Measurements from ENCODE around the gene ZCCHC2.

ZCCHC2 gene

DNA sequence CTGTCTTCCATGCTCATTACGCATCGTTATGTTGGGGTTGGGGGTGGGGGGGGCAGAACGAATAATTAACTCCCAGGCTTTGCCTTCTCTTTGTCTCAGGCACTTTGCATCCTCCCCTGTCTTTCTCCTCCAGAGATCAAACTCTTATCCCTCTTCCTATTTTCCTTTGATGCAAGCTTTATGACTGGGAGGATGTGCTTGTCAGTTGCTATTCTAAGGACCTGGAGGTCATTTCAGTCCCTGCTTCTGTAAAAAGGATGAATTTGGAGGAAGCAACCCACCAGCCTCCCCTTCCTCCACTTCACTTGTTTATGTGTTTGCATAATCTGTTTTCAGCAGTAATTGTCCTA is 87.5 kb downstream of the ZCCHC2 start:
- DNase-seq (ENCODE audit: low spot score) = no peak

DNA sequence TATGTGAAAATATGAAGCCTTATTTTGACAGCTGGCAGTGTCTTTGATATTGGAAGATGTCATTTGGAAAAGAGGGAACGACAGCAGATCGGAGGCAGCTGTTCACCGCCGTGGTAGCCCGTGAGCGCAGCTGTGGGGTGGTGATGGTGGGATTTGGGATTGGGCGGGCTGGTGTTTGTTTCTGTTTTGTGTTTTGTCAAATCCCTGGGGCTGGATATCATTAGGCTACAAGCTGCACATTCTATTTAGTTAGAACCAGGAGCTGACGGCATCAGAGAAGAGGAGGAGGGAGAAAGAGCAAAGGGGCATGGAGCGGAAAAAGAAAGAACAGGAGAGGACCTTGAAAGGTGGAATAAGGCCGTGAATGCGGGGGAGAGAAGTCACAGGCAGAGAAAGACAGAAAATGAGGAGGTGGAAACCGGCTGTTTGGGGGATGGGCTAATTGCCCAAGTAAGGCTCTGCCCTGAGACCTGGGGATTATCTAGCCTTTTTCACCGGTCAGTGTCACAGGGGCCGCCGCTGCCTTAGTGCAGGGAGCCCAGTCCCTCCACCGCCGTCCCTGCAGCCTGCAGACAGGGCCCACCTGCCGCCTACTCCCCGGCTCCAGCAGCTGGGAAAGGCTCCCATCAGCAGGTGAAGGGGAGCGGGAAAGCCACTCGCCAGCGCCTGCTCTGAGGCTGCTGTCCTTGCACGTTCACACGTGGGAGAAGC is 88.0 kb downstream of the ZCCHC2 start:
- no peak for DNase-seq (ENCODE audit: low spot score)

DNA sequence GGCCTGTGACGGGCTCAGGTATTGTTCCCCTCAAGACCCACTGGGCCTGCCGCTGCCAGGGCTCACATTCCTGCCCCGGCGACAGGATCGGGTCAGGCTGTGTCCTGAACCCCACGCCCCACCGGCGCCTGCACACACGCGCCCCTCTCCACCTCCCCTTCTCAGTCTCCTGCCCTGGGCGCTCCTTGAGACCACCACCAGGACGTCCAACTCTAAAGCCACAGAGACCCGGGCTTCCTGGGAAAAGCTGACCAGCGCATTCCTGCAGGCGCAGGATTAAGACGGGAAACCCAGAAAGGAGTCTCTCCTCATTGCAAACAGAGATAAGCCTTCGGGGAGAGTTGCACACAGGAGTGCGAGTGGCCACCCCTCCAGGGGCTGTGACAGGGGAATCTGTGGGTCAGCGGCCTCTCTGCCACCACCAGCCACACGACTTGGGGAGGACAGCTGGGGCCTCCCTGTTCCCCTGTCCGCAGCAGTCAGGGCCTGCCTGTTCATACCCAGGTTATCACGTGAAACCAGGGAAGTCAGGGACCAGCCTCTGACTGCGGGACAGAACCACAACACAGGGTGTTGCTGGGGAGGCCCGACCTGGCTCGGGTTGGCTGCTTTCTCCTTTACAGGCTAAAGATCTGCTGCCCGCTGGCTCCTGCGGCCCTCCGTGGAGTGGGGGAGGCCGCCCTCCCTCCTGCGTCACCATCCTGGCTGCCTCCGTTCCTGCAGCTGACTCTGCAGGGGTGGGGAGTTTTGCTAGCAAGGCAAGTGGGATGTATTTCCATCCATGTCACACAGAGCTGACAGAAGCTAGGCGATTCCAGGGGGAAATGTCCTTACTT is 88.8 kb downstream of the ZCCHC2 start:
- DNase-seq (ENCODE audit: low spot score) = no peak

DNA sequence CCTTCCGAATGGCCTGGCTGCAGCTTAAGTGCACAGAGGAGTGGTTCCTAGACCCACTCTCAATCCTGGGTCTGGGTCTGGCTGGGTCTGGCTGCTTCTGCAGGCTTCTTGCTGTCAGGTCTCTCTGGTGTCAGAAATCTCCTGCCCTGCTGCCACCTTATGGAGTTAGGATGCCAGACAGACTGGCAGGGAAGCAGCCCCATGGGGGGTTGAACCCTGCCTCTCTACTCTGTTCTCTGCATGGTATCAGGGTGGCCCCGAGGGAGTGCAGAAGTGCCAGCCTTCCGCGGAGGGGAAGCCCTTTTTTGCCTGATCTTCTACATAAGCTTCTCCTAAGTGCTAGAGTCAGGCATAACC is 89.4 kb downstream of the ZCCHC2 start:
- no peak for DNase-seq (ENCODE audit: low spot score)

DNA sequence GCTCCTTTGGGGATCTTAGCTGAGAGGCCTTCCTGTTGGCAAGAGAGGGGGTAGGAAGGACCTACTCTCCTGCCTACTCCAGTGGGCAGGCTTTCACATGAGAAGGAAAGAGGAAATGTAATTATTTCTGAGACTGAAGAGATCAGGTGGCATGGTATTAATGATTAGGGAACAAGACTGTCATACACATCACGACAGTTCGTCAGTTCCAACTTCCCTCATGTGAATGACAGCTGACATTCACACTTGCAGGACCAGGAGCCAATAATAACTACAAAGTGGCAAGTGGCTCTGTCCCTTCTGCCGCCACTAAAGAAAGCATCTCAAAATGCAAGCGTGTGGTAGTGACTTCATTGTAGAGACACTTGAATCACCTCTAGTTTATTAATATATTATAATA is 90.0 kb downstream of the ZCCHC2 start:
- no peak for DNase-seq (ENCODE audit: low spot score)

DNA sequence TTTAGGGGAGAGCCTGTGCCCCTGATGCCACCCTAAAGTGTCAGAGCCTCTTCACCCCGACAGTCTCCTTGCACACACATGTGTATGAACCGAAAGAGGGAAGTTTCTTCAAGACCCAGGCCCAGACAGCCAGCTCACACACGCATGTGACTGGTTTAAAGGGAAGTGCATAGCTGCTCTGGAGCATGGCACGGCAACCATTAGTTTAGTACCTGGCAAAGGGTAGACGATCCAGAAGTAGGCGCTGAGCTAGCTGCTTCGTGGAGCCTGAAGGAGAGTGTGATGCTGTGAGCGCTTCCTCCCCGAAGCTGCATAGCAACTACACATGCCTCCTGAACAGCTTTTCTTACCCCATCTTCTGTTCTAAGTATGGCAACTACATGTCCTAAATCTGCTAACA is 91.7 kb downstream of the ZCCHC2 start:
- no peak for DNase-seq (ENCODE audit: low spot score)

DNA sequence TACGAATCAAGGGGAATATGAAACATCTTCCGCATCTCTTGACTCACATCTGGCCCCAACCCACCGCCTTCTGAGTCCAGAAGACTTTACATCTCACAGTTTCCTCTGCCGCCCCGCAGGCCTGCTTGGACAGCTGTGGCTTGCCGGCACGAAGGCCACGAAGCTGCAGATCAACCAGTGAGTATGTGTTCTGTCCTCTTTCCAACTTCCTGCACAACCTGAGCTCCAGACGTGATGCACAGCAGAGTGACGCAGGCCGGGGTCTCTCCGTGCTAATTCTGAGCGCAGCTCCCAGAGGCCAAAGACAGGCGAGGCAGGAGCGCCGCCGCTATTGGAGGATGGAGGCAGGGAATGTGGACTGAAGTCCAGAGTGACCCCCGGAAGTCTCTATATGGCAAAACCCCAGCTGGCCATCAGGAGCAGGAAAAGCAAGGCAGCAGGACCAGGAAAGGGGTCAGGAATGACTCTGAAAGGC is 93.5 kb downstream of the ZCCHC2 start:
- DNase-seq (ENCODE audit: low spot score) = no peak

DNA sequence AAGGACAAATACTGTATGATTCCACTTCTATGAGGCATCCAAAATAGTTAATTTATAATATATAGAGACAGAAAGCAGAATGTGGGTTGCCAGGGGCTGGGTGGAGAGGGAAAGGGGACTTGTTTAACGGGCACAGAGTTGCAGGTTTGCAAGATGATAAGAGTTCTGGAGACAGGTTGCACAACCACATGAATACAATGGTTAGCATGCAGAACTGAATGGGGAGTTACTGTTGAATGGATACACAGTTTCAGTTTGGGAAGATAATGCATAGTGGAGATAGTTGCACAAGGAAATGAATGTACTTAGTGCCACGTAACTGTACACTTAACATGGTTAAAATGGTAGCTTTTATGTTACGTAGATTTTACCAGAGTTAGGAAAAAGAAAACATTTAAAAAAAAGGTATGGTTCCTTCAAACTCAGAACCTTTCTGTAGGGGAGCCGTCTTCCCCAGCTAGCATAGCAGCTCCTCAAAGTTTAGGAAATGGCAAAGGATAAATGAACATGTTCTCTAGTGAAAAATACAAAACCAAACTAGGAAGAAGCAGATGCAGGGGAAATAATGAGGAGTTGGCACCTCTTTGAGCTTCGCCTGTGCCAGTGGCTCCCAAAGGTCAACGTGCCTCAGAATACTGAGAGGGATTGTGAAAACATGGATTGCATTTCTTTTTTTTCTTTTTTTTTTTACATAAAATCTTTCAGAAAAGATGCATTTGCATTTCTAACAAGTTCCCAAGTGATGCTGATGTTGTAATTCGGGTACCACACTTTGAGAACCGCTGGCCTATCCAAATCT is 95.2 kb downstream of the ZCCHC2 start:
- no peak for DNase-seq (ENCODE audit: low spot score)

DNA sequence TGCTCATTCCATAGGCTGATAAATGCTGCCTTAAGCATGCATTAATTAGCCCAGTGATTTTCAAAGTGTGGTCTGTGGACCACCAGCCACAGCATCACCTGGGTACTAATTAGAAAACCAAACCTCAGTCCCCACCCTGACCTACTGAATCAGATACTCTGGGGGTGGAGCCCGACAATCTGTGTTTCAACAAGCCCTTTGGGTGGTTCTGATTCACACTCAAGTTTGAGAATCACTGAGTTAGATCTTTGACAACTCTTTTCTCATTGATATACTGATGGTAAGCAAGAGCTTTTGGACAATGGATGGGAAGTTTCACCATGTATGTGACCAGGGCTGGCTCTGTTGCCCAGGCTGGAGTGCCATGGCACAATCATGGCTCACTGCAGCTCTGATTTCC is 95.9 kb downstream of the ZCCHC2 start:
- DNase-seq (ENCODE audit: low spot score) = no peak

DNA sequence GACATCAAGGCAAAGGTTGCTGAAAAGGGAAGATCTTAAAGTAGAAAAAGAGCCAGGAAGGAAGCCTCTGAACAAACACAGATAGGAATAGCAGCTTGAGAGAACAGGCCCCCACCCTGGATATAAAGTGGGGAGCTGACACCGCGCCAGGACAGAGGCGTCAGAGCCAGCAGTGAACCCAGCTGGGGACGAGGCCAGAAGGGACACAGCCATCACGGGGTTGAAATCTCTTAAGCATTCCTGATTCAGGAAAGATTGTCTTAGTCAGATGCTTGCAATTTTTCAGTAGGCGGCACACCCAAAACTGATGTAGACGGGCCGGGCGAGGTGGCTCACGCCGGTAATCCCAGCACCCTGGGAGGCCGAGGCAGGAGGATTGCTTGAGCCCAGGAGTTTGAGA is 98.7 kb downstream of the ZCCHC2 start:
- DNase-seq (ENCODE audit: low spot score) = peak; percentile 81

DNA sequence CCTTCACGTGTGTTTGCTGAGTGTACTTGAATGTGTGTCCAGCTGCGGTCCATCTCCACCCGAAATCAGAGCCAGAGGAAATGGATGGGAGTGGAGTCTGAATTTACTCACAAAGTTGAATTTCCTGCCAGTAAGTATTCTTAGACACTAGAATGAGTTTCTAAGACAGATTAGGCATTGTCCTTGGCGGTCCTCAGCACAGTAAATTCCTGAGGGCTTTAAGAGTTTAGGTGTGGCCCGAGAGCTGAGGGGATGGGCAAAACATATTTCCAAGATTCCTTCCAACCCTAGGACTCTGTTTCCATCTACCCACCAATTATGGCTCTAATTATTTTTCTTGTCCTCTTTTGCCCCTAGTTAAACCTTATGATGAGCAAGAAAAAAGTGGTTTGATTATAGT is 102.2 kb downstream of the ZCCHC2 start:
- peak; percentile 82 for DNase-seq (ENCODE audit: low spot score)
